HG03039 (cell line): Measurements from ENCODE around the gene TFR2.
A peak's percentile ranks its signal among the peaks of the same experiment; 100 is the strongest.
"Not testable (repeated sequence)": the region's sequence is repeated elsewhere in the genome, so short reads cannot be mapped to it uniquely, and the experiment has no call there.

Experiments used
- ATAC-seq: cut with Tn5 transposase; IDR thresholded peaks from one replicate; pipeline ENCODE4 v1.9.1; 2021; ENCODE audit warnings: mild to moderate bottlenecking, moderate library complexity; ENCODE audit not compliant: unreplicated experiment

Gene TFR2

DNA sequence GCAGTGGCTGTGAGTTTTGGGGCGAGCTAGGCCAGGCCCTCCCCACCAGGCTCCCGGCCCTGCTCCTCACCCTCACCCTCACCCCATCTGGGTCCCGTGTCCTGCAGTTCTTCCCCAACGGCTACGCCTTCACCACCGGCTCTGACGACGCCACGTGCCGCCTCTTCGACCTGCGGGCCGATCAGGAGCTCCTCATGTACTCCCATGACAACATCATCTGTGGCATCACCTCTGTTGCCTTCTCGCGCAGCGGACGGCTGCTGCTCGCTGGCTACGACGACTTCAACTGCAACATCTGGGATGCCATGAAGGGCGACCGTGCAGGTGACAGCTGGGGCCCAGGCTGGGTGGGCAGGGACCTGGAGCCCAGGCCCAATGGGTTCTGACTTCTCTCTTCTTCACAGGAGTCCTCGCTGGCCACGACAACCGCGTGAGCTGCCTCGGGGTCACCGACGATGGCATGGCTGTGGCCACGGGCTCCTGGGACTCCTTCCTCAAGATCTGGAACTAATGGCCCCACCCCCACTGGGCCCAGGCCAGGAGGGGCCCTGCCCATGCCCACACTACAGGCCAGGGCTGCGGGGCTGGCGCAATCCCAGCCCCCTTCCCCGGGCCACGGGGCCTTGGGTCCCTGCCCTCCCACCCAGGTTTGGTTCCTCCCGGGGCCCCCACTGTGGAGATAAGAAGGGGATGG, 37.1 kb upstream of the TFR2 start:
- ATAC-seq, result no peak

DNA sequence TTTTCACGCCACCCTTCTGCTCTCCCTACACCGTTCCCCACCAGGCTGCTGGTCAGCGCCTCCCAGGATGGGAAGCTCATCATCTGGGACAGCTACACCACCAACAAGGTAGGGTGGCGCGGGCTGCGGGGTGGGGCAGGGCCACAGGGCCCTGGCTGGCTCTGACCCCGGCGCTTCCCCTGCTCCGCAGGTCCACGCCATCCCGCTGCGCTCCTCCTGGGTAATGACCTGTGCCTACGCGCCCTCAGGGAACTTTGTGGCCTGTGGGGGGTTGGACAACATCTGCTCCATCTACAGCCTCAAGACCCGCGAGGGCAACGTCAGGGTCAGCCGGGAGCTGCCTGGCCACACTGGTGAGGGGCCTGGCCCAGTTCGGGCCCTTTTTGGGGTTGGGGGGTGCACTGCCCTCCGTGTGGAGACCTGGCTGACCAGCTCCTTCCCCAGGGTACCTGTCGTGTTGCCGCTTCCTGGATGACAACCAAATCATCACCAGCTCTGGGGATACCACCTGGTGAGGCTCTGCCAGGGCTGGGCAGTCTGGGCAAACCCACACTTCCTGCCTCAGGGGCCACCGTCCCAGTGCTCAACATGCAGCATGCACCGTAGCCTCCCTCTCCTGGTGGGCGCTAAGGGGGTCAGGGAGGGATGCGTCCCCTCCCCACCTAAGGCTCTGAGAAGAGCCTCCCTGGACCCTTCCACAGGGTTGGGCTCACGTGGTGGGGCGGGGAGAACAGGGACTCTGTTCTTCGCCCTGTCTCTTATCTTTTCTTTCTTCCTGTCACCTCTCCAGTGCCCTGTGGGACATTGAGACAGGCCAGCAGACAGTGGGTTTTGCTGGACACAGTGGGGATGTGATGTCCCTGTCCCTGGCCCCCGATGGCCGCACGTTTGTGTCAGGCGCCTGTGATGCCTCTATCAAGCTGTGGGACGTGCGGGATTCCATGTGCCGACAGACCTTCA, 36.2 kb upstream of the TFR2 start:
- no peak for ATAC-seq

DNA sequence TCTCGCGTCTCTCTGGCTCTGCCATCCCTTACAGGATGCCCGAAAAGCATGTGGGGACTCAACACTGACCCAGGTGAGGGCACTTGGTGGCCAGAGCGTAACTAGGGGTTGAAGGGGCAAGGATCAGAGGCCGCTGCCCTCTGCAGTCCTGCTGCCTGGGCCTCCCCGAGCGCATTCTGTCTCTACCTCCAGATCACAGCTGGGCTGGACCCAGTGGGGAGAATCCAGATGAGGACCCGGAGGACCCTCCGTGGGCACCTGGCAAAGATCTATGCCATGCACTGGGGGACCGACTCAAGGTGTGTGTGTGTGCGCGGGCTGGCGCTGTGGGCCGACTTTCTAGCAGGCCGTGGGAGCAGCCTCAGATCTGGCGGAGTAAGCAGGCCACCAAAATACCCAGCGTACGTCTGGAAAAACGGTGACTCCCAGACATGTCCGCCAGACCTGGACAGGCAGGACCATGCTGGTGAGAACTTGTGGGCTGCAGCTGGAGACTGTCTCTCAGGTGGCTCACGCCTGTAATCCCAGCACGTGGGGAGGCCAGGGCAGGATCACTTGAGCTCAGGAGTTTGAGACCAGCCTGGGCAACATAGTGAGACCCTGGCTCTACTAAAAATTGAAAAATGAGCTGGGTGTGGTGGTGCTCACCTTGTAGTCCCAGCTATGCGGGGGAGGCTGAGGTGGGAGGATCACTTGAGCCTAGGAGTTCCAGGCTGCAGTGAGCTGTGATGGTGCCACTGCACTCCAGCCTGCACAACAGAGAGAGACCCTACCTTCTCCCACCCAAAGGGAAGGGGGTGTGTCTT, 35.4 kb upstream of the TFR2 start:
- ATAC-seq, result no peak

DNA sequence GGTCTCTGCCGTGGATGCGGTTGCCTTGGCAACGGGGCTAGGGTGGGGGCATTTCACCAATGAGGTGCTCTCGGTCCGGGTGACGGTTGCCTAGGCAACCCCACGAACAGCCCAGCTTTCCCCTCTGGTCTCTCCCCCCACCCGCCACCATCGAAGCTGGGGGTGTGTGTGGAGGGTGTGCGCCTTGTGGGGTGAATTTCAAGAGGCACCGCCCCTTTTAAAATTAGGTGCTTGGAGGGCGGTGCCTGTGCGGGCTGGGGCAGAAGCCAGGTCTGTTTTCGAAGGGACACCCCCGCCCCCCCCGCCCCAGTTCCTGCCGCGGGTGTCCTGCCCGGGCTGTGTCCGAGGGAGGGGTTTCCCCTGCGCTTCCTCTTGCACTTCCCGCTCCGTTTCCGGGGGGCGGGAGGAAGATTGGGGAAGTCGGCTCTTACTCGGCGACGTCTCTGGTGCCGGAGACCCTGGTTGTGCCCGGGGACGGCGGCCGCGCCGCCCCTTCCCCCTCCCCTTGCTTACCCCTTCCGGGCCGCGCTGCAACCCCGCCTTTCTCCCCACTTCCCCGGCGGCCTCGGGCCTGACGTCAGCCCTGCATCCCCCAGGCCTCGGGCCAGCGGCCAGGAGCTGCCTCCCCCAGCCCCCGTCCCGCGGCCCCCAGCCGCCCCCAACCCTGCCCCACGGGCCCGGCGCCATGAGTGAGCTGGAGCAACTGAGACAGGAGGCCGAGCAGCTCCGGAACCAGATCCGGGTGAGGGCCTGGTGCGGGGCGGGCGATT, 34.4 kb upstream of the TFR2 start:
- no peak for ATAC-seq

DNA sequence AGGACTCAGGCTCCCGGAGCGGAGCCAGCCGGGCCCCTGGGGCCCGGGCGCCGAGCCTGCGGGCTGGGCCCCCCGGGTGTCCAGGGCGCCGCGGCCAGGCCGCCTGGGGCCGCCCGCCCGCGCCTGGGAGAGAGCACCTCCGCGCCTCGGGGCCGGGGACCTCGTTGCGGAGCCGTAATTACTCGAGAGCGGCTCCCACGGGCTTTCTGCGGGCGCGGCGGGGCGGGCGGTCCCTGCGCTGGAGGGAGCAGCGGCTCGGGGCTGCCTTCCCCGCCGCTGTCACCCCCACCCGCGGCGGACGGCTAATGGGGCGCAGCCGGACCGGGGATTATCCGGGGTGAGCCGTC, 33.7 kb upstream of the TFR2 start:
- ATAC-seq, result no peak

DNA sequence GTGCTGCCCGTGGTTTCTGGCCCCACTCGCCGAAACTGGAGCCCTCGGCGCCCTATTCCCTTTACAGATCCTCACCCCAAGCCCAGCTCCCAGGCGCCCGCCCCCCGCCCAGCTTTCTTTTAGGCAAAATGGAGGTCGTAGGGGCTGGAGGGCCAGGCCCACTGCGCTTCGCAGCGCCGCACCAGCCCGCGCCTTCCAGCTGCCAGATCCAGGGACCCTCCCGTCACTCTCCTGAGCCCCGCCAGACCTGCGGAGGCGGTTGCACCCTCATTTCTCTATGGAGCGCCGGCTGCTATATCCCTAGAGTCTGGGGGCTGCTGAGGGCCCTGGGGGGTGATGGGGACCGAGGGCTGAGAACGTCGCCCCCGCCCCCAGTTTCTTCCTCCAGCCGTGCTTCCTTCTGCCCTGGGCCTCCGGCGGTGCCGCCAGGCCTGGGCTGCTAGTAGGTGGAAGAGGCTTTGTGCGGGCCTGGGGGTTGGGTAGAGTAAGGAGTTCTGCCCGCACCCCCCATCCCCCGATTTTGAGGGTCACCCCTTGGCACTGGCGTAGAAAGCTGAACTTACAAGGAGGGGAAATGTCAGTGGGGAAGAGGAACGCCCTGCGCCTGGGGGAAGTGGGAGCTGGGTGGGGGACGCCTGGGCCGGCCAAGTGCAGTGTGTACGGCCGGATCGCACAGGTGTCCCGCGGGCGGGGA, 33.2 kb upstream of the TFR2 start:
- no peak for ATAC-seq

DNA sequence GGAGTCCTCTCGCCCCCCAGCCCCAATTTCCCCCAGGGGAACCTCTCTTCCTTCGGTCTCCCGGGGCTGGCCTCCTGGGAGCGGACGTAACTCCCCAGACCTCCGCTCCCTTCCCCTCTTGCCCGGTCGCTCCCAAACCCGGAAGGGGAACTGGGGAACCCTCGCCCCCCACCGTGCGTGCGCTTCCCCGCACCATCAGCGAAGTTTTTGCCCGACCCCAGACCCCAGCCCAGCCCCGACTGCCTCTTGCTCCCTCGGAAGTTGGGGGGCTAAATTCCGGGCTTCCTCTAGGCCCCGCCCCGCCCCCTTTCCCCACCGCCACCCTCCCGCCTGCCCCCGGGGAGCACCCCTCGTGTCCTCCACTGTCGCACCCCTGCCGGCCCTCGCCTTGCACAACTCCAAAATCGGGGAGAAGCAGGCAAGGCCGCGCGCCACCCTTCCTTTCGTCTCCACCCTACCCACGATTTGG, 32.6 kb upstream of the TFR2 start:
- ATAC-seq, result peak; percentile 3

DNA sequence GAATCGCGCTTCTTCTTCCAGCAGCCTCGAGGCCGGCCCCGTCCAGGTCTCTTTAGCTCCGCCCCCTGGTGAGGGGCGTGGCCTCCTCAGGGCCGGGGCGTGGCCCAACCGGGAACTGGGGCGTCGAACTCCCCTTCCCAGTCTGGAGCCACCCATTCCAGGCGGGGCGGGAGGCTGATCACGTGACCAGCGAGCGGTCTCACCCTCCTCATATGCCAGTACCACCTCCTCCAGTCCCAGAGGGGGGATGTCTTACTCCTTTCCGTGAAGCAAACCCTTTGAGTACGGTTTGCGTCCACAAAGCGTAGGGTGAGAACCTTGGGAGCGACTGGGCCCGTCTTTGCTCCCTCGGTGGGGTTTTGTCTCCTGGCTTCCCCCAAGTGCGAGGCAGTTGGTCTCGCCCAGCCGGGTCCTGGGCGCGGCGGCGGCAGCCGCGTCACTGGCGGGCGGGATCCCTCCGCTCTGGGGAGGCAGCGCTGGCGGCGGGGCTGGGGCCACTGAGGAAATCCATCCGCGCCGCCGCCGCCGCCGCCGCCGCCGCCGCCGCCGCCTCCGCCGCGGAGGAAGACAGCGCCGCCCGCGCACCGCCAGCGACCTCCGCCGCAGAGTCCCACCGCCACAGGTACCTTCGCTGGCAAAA, 32.1 kb upstream of the TFR2 start, which contains the start of gene GNB2:
TSS of gene GNB2 (plus strand) at position 439 of the 640 bp plus-strand sequence. CDS start 2,526 bp downstream, outside the sequence.
- ATAC-seq, result peak; percentile 59

DNA sequence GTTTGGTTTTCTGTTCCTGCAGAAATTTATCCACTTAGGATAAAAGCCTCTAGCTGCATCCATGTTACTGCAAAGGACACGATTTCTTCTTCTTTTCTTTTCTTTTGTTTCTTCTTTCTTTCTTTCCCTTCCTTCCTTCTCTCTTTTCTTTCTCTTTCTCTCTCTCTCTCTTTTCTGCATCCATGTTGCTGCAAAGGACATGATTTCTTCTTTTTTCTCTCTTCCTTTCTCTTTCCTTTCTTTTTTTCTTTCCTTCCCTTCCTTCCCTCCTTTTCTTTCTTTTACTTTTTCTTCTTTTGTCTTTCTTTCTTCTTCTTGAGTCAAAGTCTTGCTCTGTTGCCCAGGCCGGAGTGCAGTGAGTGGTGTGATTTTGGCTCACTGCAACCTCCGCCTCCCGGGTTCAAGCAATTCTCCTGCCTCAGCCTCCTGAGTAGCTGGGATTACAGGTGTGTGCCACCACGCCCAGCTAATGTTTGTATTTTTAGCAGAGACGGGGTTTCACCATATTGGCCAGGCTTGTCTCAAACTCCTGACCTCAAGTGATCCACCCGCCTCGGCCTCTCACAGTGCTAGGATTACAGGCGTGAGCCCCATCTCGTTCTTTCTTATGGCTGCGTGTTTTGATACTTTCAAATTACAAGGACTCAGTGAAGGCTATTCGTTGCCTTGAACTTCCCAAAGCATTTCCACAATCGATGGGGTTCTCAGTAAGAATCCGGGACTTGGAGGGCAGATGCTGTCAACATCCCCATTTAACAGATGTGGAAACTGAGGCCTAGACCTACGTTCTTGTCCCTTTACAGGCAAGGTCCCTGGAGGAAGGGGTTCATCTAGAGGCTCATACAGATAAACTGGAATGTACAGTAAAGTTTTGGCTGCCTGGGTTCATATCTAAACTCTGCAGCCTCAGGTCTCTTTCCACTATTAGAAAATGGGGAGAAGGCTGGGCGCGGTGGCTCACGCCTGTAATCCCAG, 30.3 kb upstream of the TFR2 start:
- no peak for ATAC-seq

DNA sequence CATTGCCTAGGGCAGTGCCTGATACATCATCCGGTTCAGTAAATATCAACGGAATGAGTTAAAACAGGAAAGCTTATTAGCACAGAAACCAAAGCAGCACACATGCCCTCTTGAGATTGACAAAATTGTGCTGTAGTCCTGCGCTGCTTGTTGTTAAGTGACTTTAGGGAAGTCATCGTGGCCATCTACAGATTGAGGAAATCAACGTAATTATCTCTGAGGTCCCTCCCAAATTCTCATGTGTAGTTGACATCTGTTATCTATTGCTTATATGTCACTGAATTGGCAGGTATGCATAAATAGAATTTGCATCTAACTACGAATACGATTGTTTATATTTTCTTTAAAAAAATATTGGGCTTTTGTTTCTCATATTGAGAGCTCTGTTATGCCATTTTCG, 28.7 kb upstream of the TFR2 start:
- ATAC-seq, result no peak

DNA sequence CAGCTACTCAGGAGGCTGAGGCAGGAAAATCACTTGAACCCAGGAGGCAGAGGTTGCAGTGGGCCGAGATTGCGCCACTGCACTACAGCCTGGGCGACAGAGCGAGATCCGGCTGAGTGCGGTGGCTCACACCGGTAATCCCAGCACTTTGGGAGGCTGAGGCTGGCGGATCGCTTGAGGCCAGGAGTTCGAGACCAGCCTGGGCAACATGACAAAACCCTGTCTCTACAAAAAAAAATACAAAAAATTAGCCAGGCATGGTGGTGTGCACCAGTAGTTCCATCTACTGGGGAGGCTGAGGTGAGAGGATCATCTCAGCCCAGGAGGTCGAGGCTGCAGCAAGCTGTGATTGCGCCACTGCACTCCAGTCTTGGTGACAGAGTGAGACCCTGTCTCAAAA, 27.8 kb upstream of the TFR2 start:
- ATAC-seq, result not testable (repeated sequence)

DNA sequence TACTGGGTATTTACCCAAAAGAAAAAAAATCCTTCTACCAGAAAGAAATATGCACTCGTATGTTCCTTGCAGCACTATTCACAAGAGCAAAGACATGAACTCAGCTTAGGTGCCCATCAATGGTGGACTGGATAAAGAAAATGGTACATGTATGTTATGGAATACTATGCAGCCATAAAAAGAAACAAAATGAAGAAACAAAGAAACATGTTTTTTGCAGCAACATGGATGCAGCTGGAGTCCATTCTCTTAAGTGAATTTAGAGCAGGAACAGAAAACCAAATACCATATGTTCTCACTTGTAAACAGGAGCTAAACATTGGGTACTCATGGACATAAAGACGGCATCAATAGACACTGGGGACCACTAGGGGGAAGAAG, 26.7 kb upstream of the TFR2 start:
- no peak for ATAC-seq

DNA sequence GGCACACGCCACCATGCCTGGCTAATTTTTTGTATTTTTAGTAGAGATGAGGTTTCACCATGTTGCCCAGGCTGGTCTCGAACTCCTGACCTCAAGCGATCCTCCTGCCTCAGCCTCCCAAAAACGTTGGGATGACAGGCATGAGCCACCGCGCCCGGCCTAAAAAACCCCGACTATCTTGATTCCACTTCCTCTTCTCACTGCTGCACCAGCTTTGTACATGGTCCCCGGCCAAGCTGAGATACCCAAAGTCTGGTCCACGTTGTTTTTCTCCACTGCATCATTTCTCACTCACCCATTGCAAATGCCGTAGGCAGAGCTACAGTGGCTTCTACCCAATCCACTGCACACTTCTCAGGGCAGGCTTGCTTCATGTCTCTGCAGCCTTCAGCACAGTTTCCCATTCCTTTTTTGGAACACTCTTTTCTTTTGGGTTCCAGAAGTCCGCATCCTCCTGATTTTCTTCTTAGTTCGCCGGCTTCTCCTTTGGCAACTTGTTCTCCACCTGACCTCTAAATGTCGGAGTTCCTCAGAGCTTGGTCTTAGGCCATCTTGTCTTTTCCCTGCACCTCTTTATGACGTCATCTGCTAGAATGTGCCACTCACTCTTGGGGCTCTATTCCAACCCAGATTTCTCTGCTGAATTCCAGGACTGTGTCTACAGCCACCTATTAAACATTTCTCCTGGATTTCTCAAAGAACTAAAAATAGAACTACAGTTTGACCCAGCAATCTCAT, 26.1 kb upstream of the TFR2 start:
- ATAC-seq, result no peak

DNA sequence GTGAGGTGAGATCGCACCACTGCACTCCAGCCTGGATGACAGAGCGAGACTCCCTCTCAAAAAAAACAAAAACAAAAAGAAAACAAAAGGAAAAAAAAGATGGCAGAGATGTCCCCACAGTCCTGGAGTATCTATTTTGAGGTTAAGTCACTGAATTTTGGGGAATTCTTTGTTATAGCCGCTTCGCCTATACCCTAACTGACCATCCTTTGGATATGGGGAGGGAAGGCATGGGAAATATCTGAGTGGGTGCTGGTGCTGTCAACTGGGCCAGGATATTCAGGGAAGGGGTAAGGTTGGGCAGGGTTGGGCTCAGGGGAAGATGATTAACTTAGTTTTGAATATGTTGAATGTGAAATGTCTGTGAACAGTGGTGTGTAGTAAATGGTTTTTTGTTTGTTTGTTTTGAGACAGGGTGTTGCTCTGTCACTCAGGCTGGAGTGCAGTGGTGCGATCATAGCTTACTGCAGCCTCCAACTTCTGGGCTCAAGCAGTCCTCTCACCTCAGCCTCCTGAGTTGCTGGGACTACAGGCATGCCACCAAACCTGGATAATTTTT, 23.9 kb upstream of the TFR2 start:
- ATAC-seq, result no peak

DNA sequence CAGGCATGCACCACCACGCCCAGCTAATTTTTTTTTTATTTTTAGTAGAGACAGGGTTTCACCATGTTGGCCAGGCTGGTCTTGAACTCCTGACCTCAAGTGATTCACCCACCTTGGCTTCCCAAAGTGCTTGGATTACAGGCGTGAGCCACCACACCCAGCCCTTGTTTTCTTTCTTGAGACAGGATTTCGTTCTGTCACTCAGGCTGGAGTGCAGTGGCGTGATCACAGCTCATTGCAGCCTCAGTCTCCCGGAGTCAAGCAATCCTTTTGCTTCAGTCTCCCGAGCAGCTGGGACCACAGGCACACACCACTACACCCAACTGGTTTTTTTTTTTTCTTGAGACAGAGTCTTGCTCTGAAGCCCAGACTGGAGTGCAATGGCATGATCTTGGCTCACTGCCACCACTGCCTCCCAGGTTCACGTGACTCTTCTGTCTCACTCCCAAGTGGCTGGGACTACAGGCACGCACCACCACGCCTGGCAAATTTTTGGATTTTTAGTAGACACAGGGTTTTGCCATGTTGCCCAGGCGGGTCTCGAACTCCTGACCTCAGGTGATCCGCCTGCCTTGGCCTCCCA, 20.9 kb upstream of the TFR2 start:
- ATAC-seq, result not testable (repeated sequence)

DNA sequence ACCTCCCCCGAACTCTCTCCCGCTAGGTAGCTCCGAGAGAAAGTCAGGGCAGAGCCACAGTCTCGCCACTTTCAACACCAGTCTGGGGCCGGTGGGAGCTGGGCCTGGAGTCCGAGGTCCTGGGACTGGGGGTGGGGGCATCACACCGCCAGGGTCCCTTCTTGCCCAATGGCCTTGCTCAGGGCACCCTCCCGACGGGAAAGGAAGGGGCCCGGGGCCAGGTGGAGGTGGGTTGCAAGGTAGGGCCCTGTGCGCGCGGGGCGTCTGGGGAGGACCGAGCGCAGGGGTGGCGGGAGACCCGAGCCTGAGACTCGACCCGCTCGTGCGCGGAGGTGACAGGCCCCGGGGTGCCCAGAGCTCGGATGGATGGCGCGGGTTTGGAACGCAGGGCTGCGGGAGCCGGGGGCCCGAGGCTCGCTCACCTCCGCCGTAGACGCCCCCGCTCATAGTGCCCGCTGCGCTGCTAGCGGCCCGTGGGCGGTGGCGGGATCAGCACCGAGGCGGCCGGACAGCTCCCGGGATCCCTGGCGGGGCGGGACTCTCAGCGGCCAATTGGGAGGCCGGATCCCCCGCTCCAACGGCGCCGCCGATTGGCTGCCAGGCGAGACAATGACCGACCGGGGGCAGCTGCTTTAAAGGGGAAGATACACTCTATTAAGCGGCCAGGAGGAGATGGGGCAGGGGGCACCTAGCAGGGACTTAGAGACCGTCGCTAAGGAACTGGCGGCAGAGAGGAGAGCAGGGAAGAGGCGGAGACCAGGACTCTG, 14.7 kb upstream of the TFR2 start, which contains the start of gene ACTL6B:
TSS of gene ACTL6B (minus strand) at position 541 of the 767 bp plus-strand sequence. CDS start at position 447, 94 bp downstream.
- ATAC-seq, result no peak
